Measurements from ENCODE around the gene MANBA. TPM values are rescaled to one million over a fixed set of nuclear protein-coding genes. Genes with fewer than 3 reads are reported as not detected.

MANBA gene
- total and polyA plus RNA-seq, 2 of the 4 experiments (the other 2 are of a cell fraction), result 11.5 to 17.2 TPM

DNA sequence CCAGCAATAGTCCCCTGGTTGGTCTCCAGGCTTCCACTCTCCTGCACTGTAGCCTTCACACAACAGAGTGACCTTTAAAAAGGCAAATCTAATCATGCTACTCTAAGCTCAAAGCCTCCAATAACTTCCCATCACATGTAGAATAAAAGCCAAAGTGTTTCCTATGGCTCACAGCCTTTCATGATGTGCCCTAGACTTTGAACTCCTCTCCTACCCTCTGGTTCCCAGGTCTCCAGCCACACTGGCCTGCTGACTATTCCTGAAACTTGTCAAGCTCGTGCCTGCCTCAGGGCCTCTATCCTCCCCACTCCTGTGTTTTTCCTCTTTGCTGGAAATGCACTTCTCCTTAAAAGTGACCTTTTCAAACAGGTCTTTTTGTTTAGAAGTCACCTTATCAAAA is 3.1 kb downstream of the MANBA start:
- Histone ChIP-seq H3K4me1 (ENCODE audit: control insufficient read depth, insufficient read depth, low read length) (peaks cover 7% of the 10 kb centered on the region), H3K14ac (replicated peaks; ENCODE audit: low read depth, low read length) (no peak overlapping the region), H4K5ac (ENCODE audit: low read depth, low read length) (no peak overlapping the region; the same call in 1 of the 2 replicates), H3K56ac (ENCODE audit: extremely low read depth, insufficient read depth, low read length) (no peak overlapping the region), H2BK15ac (ENCODE audit: low read depth, low read length) (no peak overlapping the region), H3K27ac (ENCODE audit: insufficient read depth, low read length) (no peak overlapping the region), H3K4me2 (ENCODE audit: low read depth, low read length) (peak overlapping the region; percentile 29; the same call in 1 of the 2 replicates), H4K20me1 (ENCODE audit: insufficient read depth, low read length) (peaks cover 4% of the 10 kb centered on the region; the same call in 1 of the 2 replicates), H3K4ac (ENCODE audit: low read depth, low read length) (no peak overlapping the region), H3K9me1 (ENCODE audit: insufficient read depth, low read length) (peaks cover 10% of the 10 kb centered on the region; the same call in 1 of the 2 replicates), H3K18ac (ENCODE audit: low read depth, low read length) (peak overlapping the region; percentile 38; the same call in 1 of the 2 replicates), H2BK20ac (ENCODE audit: low read depth, low read length) (peak overlapping the region; percentile 31; the same call in 1 of the 2 replicates), H2AFZ (replicated peaks; ENCODE audit: low read length, poor library complexity) (no peak overlapping the region), H3K9ac (ENCODE audit: low read depth, low read length) (no peak overlapping the region), H3K79me1 (ENCODE audit: low read depth in 1 of 2, low read length in 2 of 2) (peaks cover 16 to 46% of the 10 kb centered on the region in 2 experiments; a peak in 3 of 4 replicates), H2BK120ac (ENCODE audit: low read depth, low read length) (no peak overlapping the region), H3K36me3 (ENCODE audit: control insufficient read depth, insufficient read depth, low read length) (no peaks in the 10 kb centered on the region), H2BK5ac (ENCODE audit: low read depth, low read length, poor library complexity, severe bottlenecking) (no peak overlapping the region), H4K91ac (ENCODE audit: insufficient read depth, low read depth, low read length) (no peak overlapping the region), H3K27me3 (ENCODE audit: control insufficient read depth, insufficient read depth, low read length) (no peaks in the 10 kb centered on the region), H3K4me3 (ENCODE audit: insufficient read depth, low read depth, low read length) (no peak overlapping the region), H2AK5ac (ENCODE audit: low read depth, low read length) (0 out of 2 replicates have a peak overlapping the region, but pooled peaks have one; percentile 48), H3K9me3 (ENCODE audit: control insufficient read depth, insufficient read depth, low read length) (no peaks in the 10 kb centered on the region), H4K8ac (ENCODE audit: low read depth in 2 of 2, low read length in 2 of 2) (no peak overlapping the region), H3K23ac (ENCODE audit: low read depth, low read length) (no peak overlapping the region), H2AK9ac (replicated peaks; ENCODE audit: low read depth, low read length, poor library complexity) (no peak overlapping the region)
- in situ Hi-C loops (cut with MboI; ENCODE audit: low sequenced_read_pairs), result no loop called here
- no TSS peak for BruUV-seq (replicated peaks)
- WGBS, 2 experiments (ENCODE audit: extremely low coverage in 2 of 2, insufficient read length in 1 of 2), result no CpG with 5 or more reads among the region's 1 CpG
- intact Hi-C loops (cut with micrococcal nuclease), result no loop called here
- dilution Hi-C loops (cut with HindIII; ENCODE audit: low sequenced_read_pairs, unreplicated experiment), result no loop called here
- ATAC-seq (ENCODE audit: low read depth), result no peak
- ChIA-PET POLR2A (ENCODE audit: unreplicated experiment) (no interaction called here), CTCF (no interaction called here)
- TF ChIP-seq SMC3 (IDR thresholded peaks at IDR 0.05; ENCODE audit: low read depth, low read length) (no peak), RFX5 (IDR thresholded peaks at IDR 0.05; ENCODE audit: low read depth, low read length) (no peak), CHD1 (IDR thresholded peaks at IDR 0.05; ENCODE audit: low read depth, low read length) (no peak), RCOR1 (IDR thresholded peaks at IDR 0.05; ENCODE audit: insufficient replicate concordance, low read length) (no peak), POLR2A (IDR thresholded peaks at IDR 0.05; ENCODE audit: low read depth, low read length) (no peak), BHLHE40 (IDR thresholded peaks at IDR 0.05; ENCODE audit: low read depth, low read length) (no peak), USF2 (IDR thresholded peaks at IDR 0.05; ENCODE audit: low read depth, low read length) (no peak), NFE2L2 (IDR thresholded peaks at IDR 0.05; ENCODE audit: low read depth, low read length) (no peak), CEBPB (IDR thresholded peaks at IDR 0.05; ENCODE audit: low read depth, low read length) (no peak), MAFK (IDR thresholded peaks at IDR 0.05; ENCODE audit: low read depth, low read length) (no peak), MXI1 (IDR thresholded peaks at IDR 0.05; ENCODE audit: borderline replicate concordance, low read depth, low read length) (no peak), ELK1 (IDR thresholded peaks at IDR 0.05; ENCODE audit: borderline replicate concordance, low read depth, low read length) (no peak), RAD21 (IDR thresholded peaks at IDR 0.05; ENCODE audit: low read length) (no peak)
- TF ChIP-seq, protein P1, sequence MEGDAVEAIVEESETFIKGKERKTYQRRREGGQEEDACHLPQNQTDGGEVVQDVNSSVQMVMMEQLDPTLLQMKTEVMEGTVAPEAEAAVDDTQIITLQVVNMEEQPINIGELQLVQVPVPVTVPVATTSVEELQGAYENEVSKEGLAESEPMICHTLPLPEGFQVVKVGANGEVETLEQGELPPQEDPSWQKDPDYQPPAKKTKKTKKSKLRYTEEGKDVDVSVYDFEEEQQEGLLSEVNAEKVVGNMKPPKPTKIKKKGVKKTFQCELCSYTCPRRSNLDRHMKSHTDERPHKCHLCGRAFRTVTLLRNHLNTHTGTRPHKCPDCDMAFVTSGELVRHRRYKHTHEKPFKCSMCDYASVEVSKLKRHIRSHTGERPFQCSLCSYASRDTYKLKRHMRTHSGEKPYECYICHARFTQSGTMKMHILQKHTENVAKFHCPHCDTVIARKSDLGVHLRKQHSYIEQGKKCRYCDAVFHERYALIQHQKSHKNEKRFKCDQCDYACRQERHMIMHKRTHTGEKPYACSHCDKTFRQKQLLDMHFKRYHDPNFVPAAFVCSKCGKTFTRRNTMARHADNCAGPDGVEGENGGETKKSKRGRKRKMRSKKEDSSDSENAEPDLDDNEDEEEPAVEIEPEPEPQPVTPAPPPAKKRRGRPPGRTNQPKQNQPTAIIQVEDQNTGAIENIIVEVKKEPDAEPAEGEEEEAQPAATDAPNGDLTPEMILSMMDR (conservative IDR thresholded peaks at IDR 0.05; ENCODE audit: low read depth, low read length), result no peak
- no peak for DNase-seq
